CD4-positive, CD25-positive, alpha-beta regulatory T cell (primary cell): Measurements from ENCODE around the gene NEDD9. TPM values are rescaled to one million over a fixed set of nuclear protein-coding genes. Genes with fewer than 3 reads are reported as not detected.
A peak's percentile ranks its signal among the peaks of the same experiment; 100 is the strongest.

Source experiments
- ATAC-seq, 2 donors: fragments of 150-1000 bp; cut with Tn5 transposase; one replicate each; pipeline ENCODE4 v1.10.0; 2021; ENCODE audit warnings: low read depth in 2 of 2, moderate number of reproducible peaks in 2 of 2, moderate library complexity in 1 of 2
- DNase-seq, 3 donors: peaks; one replicate each; pipeline versions ENCODE4 v3.0.0 to v3.0.0-alpha.2; 2012 to 2022; ENCODE audit warnings: mixed read lengths in 1 of 3
- H3K27ac ChIP-seq: one replicate; pipeline ENCODE4 v1.7.0; 2013; ENCODE audit warnings: mild to moderate bottlenecking, low read length; ENCODE audit not compliant: insufficient read depth, poor library complexity, severe bottlenecking
- H3K27me3 ChIP-seq: one replicate; pipeline ENCODE4 v1.7.0; 2013; ENCODE audit warnings: low read length; ENCODE audit not compliant: control insufficient read depth, insufficient read depth
- H3K36me3 ChIP-seq: one replicate; pipeline ENCODE4 v1.7.0; 2013; ENCODE audit warnings: mild to moderate bottlenecking, low read length, moderate library complexity; ENCODE audit not compliant: control insufficient read depth, insufficient read depth
- H3K4me1 ChIP-seq: 2 replicates; pipeline ENCODE4 v1.7.0; 2013; ENCODE audit warnings: mild to moderate bottlenecking, low read length; ENCODE audit not compliant: insufficient read depth, control insufficient read depth, poor library complexity, severe bottlenecking
- H3K4me3 ChIP-seq: one replicate; pipeline ENCODE4 v1.7.0; 2013; ENCODE audit warnings: low read depth, mild to moderate bottlenecking, low read length, moderate library complexity
- H3K9me3 ChIP-seq, 2 experiments: 1 replicate in 1 of 2; 2 replicates in 1 of 2; pipeline ENCODE4 v1.7.0; 2013; ENCODE audit warnings: low read length in 2 of 2, mild to moderate bottlenecking in 1 of 2, moderate library complexity in 1 of 2; ENCODE audit not compliant: control insufficient read depth in 2 of 2
- H3K27ac Mint-ChIP-seq, 3 donors: one replicate each; pipeline ENCODE4 v1.8.0; 2020 to 2022; ENCODE audit warnings: mild to moderate bottlenecking in 3 of 3, mixed read lengths in 3 of 3, moderate library complexity in 2 of 3
- H3K27me3 Mint-ChIP-seq: one replicate; pipeline ENCODE4 v1.8.0; 2022; ENCODE audit warnings: mild to moderate bottlenecking, mixed read lengths
- H3K36me3 Mint-ChIP-seq: one replicate; pipeline ENCODE4 v1.8.0; 2020; ENCODE audit warnings: mixed read lengths
- H3K4me1 Mint-ChIP-seq, 4 donors: one replicate each; pipeline ENCODE4 v1.8.0; 2020 to 2022; ENCODE audit warnings: mixed read lengths in 4 of 4, mild to moderate bottlenecking in 1 of 4
- H3K4me3 Mint-ChIP-seq, 4 donors: one replicate each; pipeline ENCODE4 v1.8.0; 2020 to 2022; ENCODE audit warnings: mild to moderate bottlenecking in 4 of 4, mixed read lengths in 4 of 4, moderate library complexity in 3 of 4
- H3K9me3 Mint-ChIP-seq, 7 donors: one replicate each; pipeline ENCODE4 v1.8.0; 2020 to 2022; ENCODE audit warnings: mixed read lengths in 7 of 7, mild to moderate bottlenecking in 3 of 7, moderate library complexity in 2 of 7
- polyA plus RNA-seq, 4 donors: library from polyadenylated mRNA; unstranded; fragments of 300-500 nt; fragmentation: Illumina TruSeq; gene quantifications; one replicate each; pipeline ENCODE4 v1.2.3, GENCODE V29; 2021
- total RNA-seq: library from RNA; stranded (reverse); gene quantifications from one replicate; pipeline ENCODE4 v1.2.3, GENCODE V29; 2022

NEDD9 gene
- total and polyA plus RNA-seq, 5 donors from 2014 or later, result 18.1 to 104 (median 20.0) TPM

- Histone ChIP-seq H3K27me3 (no peaks in the 10 kb centered on the region), H3K9me3 (no peaks in the 10 kb centered on the region), H3K27ac (peak overlapping the region; percentile 49), H3K4me3 (peak overlapping the region; percentile 22), H3K36me3 (peaks cover 13% of the 10 kb centered on the region), H3K4me1 (peaks cover 35% of the 10 kb centered on the region)
- Mint-ChIP-seq H3K36me3 (peaks cover 40% of the 10 kb centered on the region), H3K27me3 (no peaks in the 10 kb centered on the region), H3K9me3 (peaks cover 0 to 2% (median 0%) of the 10 kb centered on the region in 7 donors), H3K27ac (peak overlapping the region; percentile 24 to 90 (median 87)), H3K4me1 (peaks cover 36 to 55% (median 43%) of the 10 kb centered on the region in 4 donors), H3K4me3 (peak overlapping the region in 3 of 4 donors; percentile 37 to 62 (median 58))
- DNase-seq, result peak in 2 of 3 donors; percentile 53 to 86
- ATAC-seq, result peak; percentile 47 to 61
Measured at GRCh38 chr6:11198663-11199603, 33.5 kb downstream of the NEDD9 start.

DNA sequence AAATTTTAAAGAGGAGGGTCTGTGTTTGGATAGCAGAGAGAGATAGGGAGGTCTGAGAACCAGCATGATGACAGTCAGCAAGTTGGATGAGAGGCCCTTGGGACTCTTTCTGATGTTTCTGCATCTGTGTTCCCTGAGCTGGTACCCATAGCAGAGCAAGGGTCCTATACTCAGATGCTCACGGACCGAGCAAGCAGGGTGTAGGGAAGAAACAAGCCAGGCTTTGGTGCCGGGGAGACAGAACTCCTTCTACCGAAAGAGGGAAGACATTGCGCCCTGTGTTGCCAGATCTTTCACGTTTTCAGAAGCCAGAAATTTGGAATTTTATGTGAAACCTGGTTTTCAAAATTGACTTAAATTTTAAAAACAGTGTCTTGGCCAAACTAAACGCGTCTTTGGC, 34.6 kb downstream of the NEDD9 start:
- Mint-ChIP-seq H3K9me3 (peaks cover 0 to 2% (median 0%) of the 10 kb centered on the region in 7 donors), H3K36me3 (peaks cover 43% of the 10 kb centered on the region), H3K4me3 (no peak overlapping the region), H3K4me1 (peaks cover 30 to 46% (median 34%) of the 10 kb centered on the region in 4 donors), H3K27me3 (no peaks in the 10 kb centered on the region), H3K27ac (peak overlapping the region in 2 of 3 donors; percentile 87 to 90)
- Histone ChIP-seq H3K27me3 (no peaks in the 10 kb centered on the region), H3K27ac (no peak overlapping the region), H3K4me1 (peaks cover 24% of the 10 kb centered on the region), H3K36me3 (peaks cover 21% of the 10 kb centered on the region), H3K9me3 (no peaks in the 10 kb centered on the region), H3K4me3 (no peak overlapping the region)
- ATAC-seq (no peak), DNase-seq (no peak)

DNA sequence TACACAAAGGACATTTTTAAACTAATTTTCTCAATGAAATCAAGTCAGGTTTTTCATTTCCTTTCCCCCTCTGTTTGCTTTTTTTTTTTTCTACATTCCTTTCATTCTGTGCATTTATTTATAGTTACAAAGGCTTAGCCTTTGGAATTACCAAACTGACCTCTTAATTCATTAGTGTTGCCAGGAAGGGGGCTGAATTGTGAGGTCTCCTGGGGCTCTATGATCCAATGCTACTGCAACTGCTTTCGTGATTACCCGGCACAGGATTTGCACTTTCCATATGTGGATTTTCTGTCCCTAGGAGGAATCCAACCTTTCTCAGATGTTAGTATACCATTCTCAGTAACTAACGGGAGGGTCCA, 35.3 kb downstream of the NEDD9 start:
- Histone ChIP-seq H3K9me3 (no peaks in the 10 kb centered on the region), H3K4me3 (no peak overlapping the region), H3K4me1 (peaks cover 17% of the 10 kb centered on the region), H3K27ac (no peak overlapping the region), H3K36me3 (peaks cover 25% of the 10 kb centered on the region), H3K27me3 (no peaks in the 10 kb centered on the region)
- no peaks in the 10 kb centered on the region for H3K27me3 Mint-ChIP-seq
- H3K9me3 Mint-ChIP-seq, result peaks cover 0 to 2% (median 0%) of the 10 kb centered on the region in 7 donors
- H3K4me3 Mint-ChIP-seq, result no peak overlapping the region
- DNase-seq (no peak), ATAC-seq (no peak)
- H3K4me1 Mint-ChIP-seq, result peaks cover 28 to 39% (median 30%) of the 10 kb centered on the region in 4 donors
- peak overlapping the region in 2 of 3 donors; percentile 21 to 87 for H3K27ac Mint-ChIP-seq
- H3K36me3 Mint-ChIP-seq, result peaks cover 46% of the 10 kb centered on the region

DNA sequence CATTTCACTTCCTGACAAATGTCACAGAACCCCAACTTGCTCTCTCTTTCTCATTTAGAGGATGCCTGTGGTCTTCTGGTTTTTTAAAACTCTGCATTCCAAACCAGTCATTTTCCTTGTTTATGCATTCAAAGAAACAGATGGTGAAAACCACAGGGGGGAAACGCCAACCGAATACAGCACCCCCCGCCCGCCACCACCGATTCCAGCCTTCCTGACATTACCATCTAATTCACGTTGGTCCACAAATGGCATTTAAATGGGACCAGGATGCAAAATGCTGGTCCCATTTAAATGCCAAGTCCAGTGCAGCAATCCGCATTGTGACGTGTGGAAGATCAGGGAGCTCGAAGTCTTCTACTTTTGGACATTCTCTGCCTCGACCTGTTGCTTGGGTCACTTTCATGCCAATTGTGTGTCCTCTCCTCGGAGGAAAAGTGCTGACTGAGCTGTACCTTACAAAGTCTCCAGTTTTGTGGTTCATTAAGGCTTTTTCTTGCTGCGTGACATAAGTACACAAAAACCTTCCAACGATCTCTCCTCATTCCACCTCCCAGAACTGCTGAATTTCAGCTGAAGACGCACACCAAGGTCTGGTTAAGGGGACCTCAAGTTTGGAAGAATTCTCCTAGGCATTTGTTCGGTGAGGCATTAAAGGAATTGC, 35.8 kb downstream of the NEDD9 start:
- Mint-ChIP-seq H3K4me3 (no peak overlapping the region), H3K36me3 (peaks cover 51% of the 10 kb centered on the region), H3K27me3 (no peaks in the 10 kb centered on the region), H3K9me3 (peaks cover 0 to 2% (median 0%) of the 10 kb centered on the region in 7 donors), H3K4me1 (peaks cover 23 to 34% (median 28%) of the 10 kb centered on the region in 4 donors), H3K27ac (peak overlapping the region in 2 of 3 donors; percentile 21 to 87)
- Histone ChIP-seq H3K27me3 (no peaks in the 10 kb centered on the region), H3K4me1 (peaks cover 14% of the 10 kb centered on the region), H3K9me3 (no peaks in the 10 kb centered on the region), H3K36me3 (peaks cover 29% of the 10 kb centered on the region), H3K4me3 (no peak overlapping the region), H3K27ac (no peak overlapping the region)
- DNase-seq (no peak), ATAC-seq (no peak)

- no peaks in the 10 kb centered on the region for H3K27me3 Mint-ChIP-seq
- H3K36me3 Mint-ChIP-seq, result peaks cover 60% of the 10 kb centered on the region
- Histone ChIP-seq H3K27ac (no peak overlapping the region), H3K27me3 (no peaks in the 10 kb centered on the region), H3K36me3 (peaks cover 40% of the 10 kb centered on the region), H3K9me3 (no peaks in the 10 kb centered on the region), H3K4me3 (no peak overlapping the region), H3K4me1 (peaks cover 10% of the 10 kb centered on the region)
- peak overlapping the region in 1 of 3 donors; percentile 69 for H3K27ac Mint-ChIP-seq
- no peak overlapping the region for H3K4me3 Mint-ChIP-seq
- peaks cover 9 to 23% (median 14%) of the 10 kb centered on the region in 4 donors for H3K4me1 Mint-ChIP-seq
- H3K9me3 Mint-ChIP-seq, result peaks cover 0 to 2% (median 0%) of the 10 kb centered on the region in 7 donors
- no peak for ATAC-seq
- no peak for DNase-seq
Measured at GRCh38 chr6:11194356-11195218, 37.9 kb downstream of the NEDD9 start.

GRCh38 chr6:11193434-11193833, 39.0 kb downstream of the NEDD9 start:
- Mint-ChIP-seq H3K9me3 (no peaks in the 10 kb centered on the region), H3K36me3 (peaks cover 56% of the 10 kb centered on the region), H3K4me3 (no peak overlapping the region), H3K27me3 (no peaks in the 10 kb centered on the region), H3K27ac (peak overlapping the region in 2 of 3 donors; percentile 60 to 69), H3K4me1 (peaks cover 0 to 14% (median 6%) of the 10 kb centered on the region in 4 donors)
- Histone ChIP-seq H3K27me3 (no peaks in the 10 kb centered on the region), H3K9me3 (no peaks in the 10 kb centered on the region), H3K36me3 (peaks cover 49% of the 10 kb centered on the region), H3K4me3 (no peak overlapping the region), H3K4me1 (no peaks in the 10 kb centered on the region), H3K27ac (no peak overlapping the region)
- ATAC-seq (no peak), DNase-seq (no peak)

- ATAC-seq (no peak), DNase-seq (no peak)
- Mint-ChIP-seq H3K27ac (peak overlapping the region in 1 of 3 donors; percentile 20), H3K4me3 (no peak overlapping the region), H3K4me1 (peaks cover 0 to 8% (median 3%) of the 10 kb centered on the region in 4 donors), H3K27me3 (no peaks in the 10 kb centered on the region), H3K9me3 (no peaks in the 10 kb centered on the region), H3K36me3 (peaks cover 56% of the 10 kb centered on the region)
- no peak overlapping the region for H3K27ac ChIP-seq
- no peaks in the 10 kb centered on the region for H3K9me3 ChIP-seq
- peaks cover 59% of the 10 kb centered on the region for H3K36me3 ChIP-seq
- H3K4me1 ChIP-seq, result no peaks in the 10 kb centered on the region
- no peak overlapping the region for H3K4me3 ChIP-seq
- no peaks in the 10 kb centered on the region for H3K27me3 ChIP-seq
Measured at GRCh38 chr6:11192167-11192566, 40.3 kb downstream of the NEDD9 start.
